Astrocyte (in vitro differentiated cells and primary cell): Measurements from ENCODE around the gene ASB5.

Experiments used
- CTCF ChIP-seq: IDR thresholded peaks from 2 replicates; pipeline ENCODE4 v1.5.1; 2011; ENCODE audit warnings: low read depth, mild to moderate bottlenecking, inconsistent platforms, low read length, moderate library complexity; ENCODE audit not compliant: insufficient read depth
- EZH2 ChIP-seq: IDR thresholded peaks from 2 replicates; pipeline ENCODE4 v1.6.1; 2012; ENCODE audit warnings: mild to moderate bottlenecking, low read length, inconsistent platforms; ENCODE audit not compliant: insufficient read depth

- no peak for TF ChIP-seq CTCF
- TF ChIP-seq EZH2: no peak
Observed at GRCh38 chr4:176222149-176222548, 46.9 kb downstream of the ASB5 start.
